GM12891 (cell line): ENCODE measurements around the gene KLHL2.

Experiments used
- POLR2A ChIP-seq: IDR thresholded peaks from 2 replicates; pipeline ENCODE4 v1.6.1; 2011; ENCODE audit warnings: low read depth, low read length, control low read depth
- TAF1 ChIP-seq: IDR thresholded peaks from 2 replicates; pipeline ENCODE4 v1.6.1; 2011; ENCODE audit warnings: low read depth, low read length, control low read depth

GRCh38 chr4:165199722-165200121 lies 7.6 kb upstream of the KLHL2 start:
- TF ChIP-seq TAF1 (no peak), POLR2A (no peak)
